Measurements from ENCODE around the gene HYDIN.
"Not testable (repeated sequence)": the region's sequence is repeated elsewhere in the genome, so short reads cannot be mapped to it uniquely, and the experiment has no call there.

Gene HYDIN

GRCh38 chr16:71201054-71201453 lies 29.5 kb downstream of the HYDIN start:
- no peaks in the 10 kb centered on the region for H3K27me3 ChIP-seq (ENCODE audit: control insufficient read depth in 5 of 5, insufficient read depth in 4 of 5, low read length in 5 of 5)
- no peak overlapping the region for H3K27ac ChIP-seq (ENCODE audit: low read depth, low read length)
- peaks cover 0 to 11% (median 11%) of the 10 kb centered on the region in 5 donors for H3K4me1 ChIP-seq (ENCODE audit: control insufficient read depth in 5 of 5, insufficient read depth in 5 of 5, low read length in 5 of 5)

GRCh38 chr16:71198408-71198807 lies 32.1 kb downstream of the HYDIN start:
- no peaks in the 10 kb centered on the region for H3K36me3 ChIP-seq (ENCODE audit: control insufficient read depth in 5 of 5, insufficient read depth in 5 of 5, low read length in 5 of 5)
- H3K27ac ChIP-seq (ENCODE audit: low read depth, low read length) = no peak overlapping the region
- H3K9me3 ChIP-seq (ENCODE audit: control insufficient read depth in 5 of 5, low read length in 5 of 5) = peaks cover 0 to 10% (median 5%) of the 10 kb centered on the region in 5 donors
- no peak overlapping the region for H3K9ac ChIP-seq (ENCODE audit: low read length in 5 of 5)
- no peaks in the 10 kb centered on the region for H3K4me1 ChIP-seq (ENCODE audit: control insufficient read depth in 5 of 5, insufficient read depth in 5 of 5, low read length in 5 of 5)
- no peak overlapping the region for H3K4me3 ChIP-seq (ENCODE audit: low read depth in 1 of 5, low read length in 5 of 5)
- no peaks in the 10 kb centered on the region for H3K27me3 ChIP-seq (ENCODE audit: control insufficient read depth in 5 of 5, insufficient read depth in 4 of 5, low read length in 5 of 5)

More at GRCh38 chr16:71201054-71201453, 29.5 kb downstream of the HYDIN start:
- Histone ChIP-seq H3K9me3 (ENCODE audit: control insufficient read depth in 5 of 5, low read length in 5 of 5) (peaks cover 0 to 10% (median 5%) of the 10 kb centered on the region in 5 donors), H3K4me3 (ENCODE audit: low read depth in 1 of 5, low read length in 5 of 5) (no peak overlapping the region), H3K36me3 (ENCODE audit: control insufficient read depth in 5 of 5, insufficient read depth in 5 of 5, low read length in 5 of 5) (no peaks in the 10 kb centered on the region), H3K9ac (ENCODE audit: low read length in 5 of 5) (no peak overlapping the region)

- Histone ChIP-seq H3K9me3 (ENCODE audit: control insufficient read depth in 5 of 5, low read length in 5 of 5) (peaks cover 0 to 4% (median 0%) of the 10 kb centered on the region in 5 donors), H3K27me3 (ENCODE audit: control insufficient read depth in 5 of 5, insufficient read depth in 4 of 5, low read length in 5 of 5) (no peaks in the 10 kb centered on the region), H3K4me1 (ENCODE audit: control insufficient read depth in 5 of 5, insufficient read depth in 5 of 5, low read length in 5 of 5) (no peaks in the 10 kb centered on the region), H3K36me3 (ENCODE audit: control insufficient read depth in 5 of 5, insufficient read depth in 5 of 5, low read length in 5 of 5) (no peaks in the 10 kb centered on the region), H3K4me3 (ENCODE audit: low read depth in 1 of 5, low read length in 5 of 5) (no peak overlapping the region), H3K27ac (ENCODE audit: low read depth, low read length) (no peak overlapping the region), H3K9ac (ENCODE audit: low read length in 5 of 5) (no peak overlapping the region)
Measured at GRCh38 chr16:71192387-71192786, 38.1 kb downstream of the HYDIN start.

- Histone ChIP-seq H3K4me3 (ENCODE audit: low read depth in 1 of 5, low read length in 5 of 5) (no peak overlapping the region), H3K9me3 (ENCODE audit: control insufficient read depth in 5 of 5, low read length in 5 of 5) (peaks cover 0 to 6% (median 0%) of the 10 kb centered on the region in 5 donors), H3K9ac (ENCODE audit: low read length in 5 of 5) (no peak overlapping the region), H3K4me1 (ENCODE audit: control insufficient read depth in 5 of 5, insufficient read depth in 5 of 5, low read length in 5 of 5) (no peaks in the 10 kb centered on the region), H3K27me3 (ENCODE audit: control insufficient read depth in 5 of 5, insufficient read depth in 4 of 5, low read length in 5 of 5) (no peaks in the 10 kb centered on the region), H3K27ac (ENCODE audit: low read depth, low read length) (no peak overlapping the region), H3K36me3 (ENCODE audit: control insufficient read depth in 5 of 5, insufficient read depth in 5 of 5, low read length in 5 of 5) (no peaks in the 10 kb centered on the region)
Measured at GRCh38 chr16:71188956-71189712, 41.4 kb downstream of the HYDIN start.

- H3K9ac ChIP-seq (ENCODE audit: low read length in 5 of 5) = no peak overlapping the region
- H3K27me3 ChIP-seq (ENCODE audit: control insufficient read depth in 5 of 5, insufficient read depth in 4 of 5, low read length in 5 of 5) = no peaks in the 10 kb centered on the region
- H3K9me3 ChIP-seq (ENCODE audit: control insufficient read depth in 5 of 5, low read length in 5 of 5) = peaks cover 0 to 19% (median 6%) of the 10 kb centered on the region in 5 donors
- no peaks in the 10 kb centered on the region for H3K4me1 ChIP-seq (ENCODE audit: control insufficient read depth in 5 of 5, insufficient read depth in 5 of 5, low read length in 5 of 5)
- H3K27ac ChIP-seq (ENCODE audit: low read depth, low read length) = no peak overlapping the region
- no peaks in the 10 kb centered on the region for H3K36me3 ChIP-seq (ENCODE audit: control insufficient read depth in 5 of 5, insufficient read depth in 5 of 5, low read length in 5 of 5)
- H3K4me3 ChIP-seq (ENCODE audit: low read depth in 1 of 5, low read length in 5 of 5) = no peak overlapping the region
Measured at GRCh38 chr16:71185347-71185746, 45.2 kb downstream of the HYDIN start.

GRCh38 chr16:71179569-71179968 lies 51.0 kb downstream of the HYDIN start:
- Histone ChIP-seq H3K27ac (ENCODE audit: low read depth, low read length) (no peak overlapping the region), H3K36me3 (ENCODE audit: control insufficient read depth in 5 of 5, insufficient read depth in 5 of 5, low read length in 5 of 5) (no peaks in the 10 kb centered on the region), H3K4me1 (ENCODE audit: control insufficient read depth in 5 of 5, insufficient read depth in 5 of 5, low read length in 5 of 5) (no peaks in the 10 kb centered on the region), H3K9me3 (ENCODE audit: control insufficient read depth in 5 of 5, low read length in 5 of 5) (peaks cover 0 to 13% (median 6%) of the 10 kb centered on the region in 5 donors), H3K4me3 (ENCODE audit: low read depth in 1 of 5, low read length in 5 of 5) (no peak overlapping the region), H3K27me3 (ENCODE audit: control insufficient read depth in 5 of 5, insufficient read depth in 4 of 5, low read length in 5 of 5) (no peaks in the 10 kb centered on the region), H3K9ac (ENCODE audit: low read length in 5 of 5) (no peak overlapping the region)

- no peak overlapping the region for H3K27ac ChIP-seq (ENCODE audit: low read depth, low read length)
- H3K4me1 ChIP-seq (ENCODE audit: control insufficient read depth in 5 of 5, insufficient read depth in 5 of 5, low read length in 5 of 5) = peaks cover 0 to 14% (median 6%) of the 10 kb centered on the region in 5 donors
- H3K9me3 ChIP-seq (ENCODE audit: control insufficient read depth in 5 of 5, low read length in 5 of 5) = no peaks in the 10 kb centered on the region
- no peak overlapping the region for H3K4me3 ChIP-seq (ENCODE audit: low read depth in 1 of 5, low read length in 5 of 5)
- H3K36me3 ChIP-seq (ENCODE audit: control insufficient read depth in 5 of 5, insufficient read depth in 5 of 5, low read length in 5 of 5) = no peaks in the 10 kb centered on the region
- no peaks in the 10 kb centered on the region for H3K27me3 ChIP-seq (ENCODE audit: control insufficient read depth in 5 of 5, insufficient read depth in 4 of 5, low read length in 5 of 5)
- H3K9ac ChIP-seq (ENCODE audit: low read length in 5 of 5) = no peak overlapping the region
Measured at GRCh38 chr16:71172481-71173207, 57.9 kb downstream of the HYDIN start.

- H3K4me3 ChIP-seq (ENCODE audit: low read depth in 1 of 5, low read length in 5 of 5); H3K9me3 ChIP-seq (ENCODE audit: control insufficient read depth in 5 of 5, low read length in 5 of 5); H3K27me3 ChIP-seq (ENCODE audit: control insufficient read depth in 5 of 5, insufficient read depth in 4 of 5, low read length in 5 of 5); H3K4me1 ChIP-seq (ENCODE audit: control insufficient read depth in 5 of 5, insufficient read depth in 5 of 5, low read length in 5 of 5); H3K27ac ChIP-seq (ENCODE audit: low read depth, low read length); H3K36me3 ChIP-seq (ENCODE audit: control insufficient read depth in 5 of 5, insufficient read depth in 5 of 5, low read length in 5 of 5); H3K9ac ChIP-seq (ENCODE audit: low read length in 5 of 5): not testable (repeated sequence)
Measured at GRCh38 chr16:71161007-71161406, 69.5 kb downstream of the HYDIN start.

- H3K27ac ChIP-seq (ENCODE audit: low read depth, low read length); H3K4me3 ChIP-seq (ENCODE audit: low read depth in 1 of 5, low read length in 5 of 5); H3K4me1 ChIP-seq (ENCODE audit: control insufficient read depth in 5 of 5, insufficient read depth in 5 of 5, low read length in 5 of 5); H3K9ac ChIP-seq (ENCODE audit: low read length in 5 of 5); H3K27me3 ChIP-seq (ENCODE audit: control insufficient read depth in 5 of 5, insufficient read depth in 4 of 5, low read length in 5 of 5); H3K9me3 ChIP-seq (ENCODE audit: control insufficient read depth in 5 of 5, low read length in 5 of 5); H3K36me3 ChIP-seq (ENCODE audit: control insufficient read depth in 5 of 5, insufficient read depth in 5 of 5, low read length in 5 of 5): not testable (repeated sequence)
Measured at GRCh38 chr16:71157278-71157677, 73.2 kb downstream of the HYDIN start.

- not testable (repeated sequence) for H3K4me1 ChIP-seq (ENCODE audit: control insufficient read depth in 5 of 5, insufficient read depth in 5 of 5, low read length in 5 of 5); H3K9me3 ChIP-seq (ENCODE audit: control insufficient read depth in 5 of 5, low read length in 5 of 5); H3K9ac ChIP-seq (ENCODE audit: low read length in 5 of 5); H3K36me3 ChIP-seq (ENCODE audit: control insufficient read depth in 5 of 5, insufficient read depth in 5 of 5, low read length in 5 of 5); H3K27ac ChIP-seq (ENCODE audit: low read depth, low read length); H3K4me3 ChIP-seq (ENCODE audit: low read depth in 1 of 5, low read length in 5 of 5); H3K27me3 ChIP-seq (ENCODE audit: control insufficient read depth in 5 of 5, insufficient read depth in 4 of 5, low read length in 5 of 5)
Measured at GRCh38 chr16:71153329-71153728, 77.2 kb downstream of the HYDIN start.

Measured in subcutaneous abdominal adipose tissue (tissue), 5 donors.